ENCODE data around the gene POC1A. TPM values are rescaled to one million over a fixed set of nuclear protein-coding genes. Genes with fewer than 3 reads are reported as not detected.

The POC1A gene
- total RNA-seq, 1 donor from 2014 or later: 4.7 TPM

DNA sequence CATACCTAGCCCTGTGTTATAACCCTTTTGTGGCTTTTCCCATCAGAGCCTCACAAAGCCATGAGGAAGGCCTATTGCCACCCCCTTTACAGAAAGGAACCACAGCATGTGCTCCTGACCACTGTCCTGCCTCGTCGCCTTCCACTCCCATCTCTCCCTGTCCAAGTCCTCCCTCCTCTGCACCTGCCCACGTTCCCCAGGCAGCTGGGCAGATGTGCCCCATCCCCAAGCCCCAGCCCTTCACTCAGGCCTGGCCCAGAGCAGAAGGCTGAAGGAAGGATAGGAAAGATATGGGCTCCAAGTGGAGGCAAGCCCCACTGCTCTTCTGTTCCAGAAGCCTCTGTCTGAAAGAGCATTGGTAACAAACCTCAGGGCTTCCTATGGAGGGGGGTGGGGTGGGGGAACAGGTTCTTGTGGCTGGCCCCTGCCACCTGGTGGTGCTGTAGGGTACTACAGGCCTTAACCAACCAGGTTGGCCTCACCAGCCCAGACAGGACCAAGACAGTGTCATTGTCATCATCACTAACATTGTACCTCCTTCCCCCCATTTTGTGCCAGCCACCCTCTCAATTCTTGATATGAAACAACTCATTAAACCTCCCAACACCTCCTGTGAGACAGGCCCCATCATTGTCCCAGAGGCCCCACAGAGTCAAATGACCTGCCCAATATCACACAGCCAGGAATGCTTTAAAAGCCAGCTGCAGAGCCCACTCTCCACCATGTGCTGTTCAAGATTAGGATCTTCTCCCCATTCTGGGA lies 10.0 kb downstream of the POC1A start:
- Histone ChIP-seq H3K27me3 (ENCODE audit: control insufficient read depth, insufficient read depth, low read length) (no peaks in the 10 kb centered on the region), H3K36me3 (ENCODE audit: control insufficient read depth, insufficient read depth, low read length) (no peaks in the 10 kb centered on the region), H3K4me3 (ENCODE audit: low read depth, low read length) (no peak overlapping the region)
- peak; percentile 94 for TF ChIP-seq CTCF (IDR thresholded peaks at IDR 0.05; ENCODE audit: insufficient read depth, low read length, poor library complexity, severe bottlenecking)
- peak; percentile 39 for DNase-seq (ENCODE audit: low read depth)

GRCh38 chr3:52143616-52144015 lies 10.6 kb downstream of the POC1A start:
- TF ChIP-seq CTCF (IDR thresholded peaks at IDR 0.05; ENCODE audit: insufficient read depth, low read length, poor library complexity, severe bottlenecking): no peak
- no peaks in the 10 kb centered on the region for H3K27me3 ChIP-seq (ENCODE audit: control insufficient read depth, insufficient read depth, low read length)
- no peaks in the 10 kb centered on the region for H3K36me3 ChIP-seq (ENCODE audit: control insufficient read depth, insufficient read depth, low read length)
- DNase-seq (ENCODE audit: low read depth): no peak
- H3K4me3 ChIP-seq (ENCODE audit: low read depth, low read length): no peak overlapping the region

- Histone ChIP-seq H3K27me3 (ENCODE audit: control insufficient read depth, insufficient read depth, low read length) (no peaks in the 10 kb centered on the region), H3K36me3 (ENCODE audit: control insufficient read depth, insufficient read depth, low read length) (no peaks in the 10 kb centered on the region), H3K4me3 (ENCODE audit: low read depth, low read length) (no peak overlapping the region)
- no peak for DNase-seq (ENCODE audit: low read depth)
- TF ChIP-seq CTCF (IDR thresholded peaks at IDR 0.05; ENCODE audit: insufficient read depth, low read length, poor library complexity, severe bottlenecking): no peak
These were observed 11.1 kb downstream of the POC1A start for GRCh38 chr3:52143156-52143555.

DNA sequence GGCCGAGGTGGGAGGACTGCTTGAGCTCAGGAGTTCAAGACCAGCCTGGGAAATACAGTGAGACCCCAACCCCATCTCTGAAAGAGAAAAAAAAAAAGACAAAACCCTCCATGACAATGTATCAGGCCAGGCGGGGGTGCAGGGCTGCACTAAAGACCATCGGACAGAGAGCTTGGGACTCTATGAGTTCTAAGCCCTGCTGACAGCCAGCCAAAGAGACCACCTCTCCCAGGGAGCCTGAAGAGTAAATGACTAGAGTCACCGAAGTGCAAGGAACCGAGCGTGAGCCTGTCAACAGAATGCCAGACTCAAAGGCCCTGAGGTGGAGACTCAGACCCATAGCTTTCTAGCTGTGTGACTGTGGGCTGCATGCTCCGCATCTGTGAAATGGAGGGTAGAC lies 12.5 kb downstream of the POC1A start:
- no peak for TF ChIP-seq CTCF (IDR thresholded peaks at IDR 0.05; ENCODE audit: insufficient read depth, low read length, poor library complexity, severe bottlenecking)
- DNase-seq (ENCODE audit: low read depth): no peak
- H3K27me3 ChIP-seq (ENCODE audit: control insufficient read depth, insufficient read depth, low read length): no peaks in the 10 kb centered on the region
- no peaks in the 10 kb centered on the region for H3K36me3 ChIP-seq (ENCODE audit: control insufficient read depth, insufficient read depth, low read length)
- no peak overlapping the region for H3K4me3 ChIP-seq (ENCODE audit: low read depth, low read length)

GRCh38 chr3:52140769-52141168 lies 13.5 kb downstream of the POC1A start:
- DNase-seq (ENCODE audit: low read depth): no peak
- Histone ChIP-seq H3K27me3 (ENCODE audit: control insufficient read depth, insufficient read depth, low read length) (no peaks in the 10 kb centered on the region), H3K4me3 (ENCODE audit: low read depth, low read length) (no peak overlapping the region), H3K36me3 (ENCODE audit: control insufficient read depth, insufficient read depth, low read length) (no peaks in the 10 kb centered on the region)
- no peak for TF ChIP-seq CTCF (IDR thresholded peaks at IDR 0.05; ENCODE audit: insufficient read depth, low read length, poor library complexity, severe bottlenecking)

DNA sequence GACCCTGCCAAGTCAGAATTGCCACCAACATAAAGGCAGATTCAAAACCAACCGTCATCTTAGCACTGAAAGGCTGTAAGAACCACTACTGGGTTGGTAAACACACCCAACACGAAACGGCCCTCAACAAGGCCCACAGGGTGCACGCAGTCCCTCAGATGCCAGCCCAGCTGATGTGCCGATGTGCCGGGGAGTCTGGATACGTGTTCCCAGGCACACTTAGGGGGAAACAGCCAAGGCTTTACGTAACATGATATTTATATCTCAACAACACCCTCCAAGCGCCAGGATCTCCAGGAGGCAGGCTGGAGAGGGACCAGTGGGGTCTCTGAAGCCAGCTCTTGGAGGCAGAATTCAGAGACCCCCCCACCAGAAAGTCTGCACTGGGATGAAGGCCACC lies 14.2 kb downstream of the POC1A start:
- Histone ChIP-seq H3K4me3 (ENCODE audit: low read depth, low read length) (no peak overlapping the region), H3K36me3 (ENCODE audit: control insufficient read depth, insufficient read depth, low read length) (no peaks in the 10 kb centered on the region), H3K27me3 (ENCODE audit: control insufficient read depth, insufficient read depth, low read length) (no peaks in the 10 kb centered on the region)
- DNase-seq (ENCODE audit: low read depth): no peak
- TF ChIP-seq CTCF (IDR thresholded peaks at IDR 0.05; ENCODE audit: insufficient read depth, low read length, poor library complexity, severe bottlenecking): no peak
